K562 (cell line): Measurements from ENCODE around the gene CCNQ. TPM values are rescaled to one million over a fixed set of nuclear protein-coding genes. Genes with fewer than 3 reads are reported as not detected.

Experiments
- ATAC-seq: fragments of 200-7000 bp; cut with Tn5 transposase; 3 replicates; pipeline ENCODE4 v1.9.1; 2020; ENCODE audit warnings: moderate library complexity
- BruUV-seq: library from RNA; stranded (reverse); fragments of 400-500 nt; replicated peaks from 2 replicates; lab custom pipeline; 2021; lab: Mats Ljungman, UMichigan
- CTCF ChIA-PET: fragments of 300-600 bp; formaldehyde crosslinking; extraction: SDS; loops from one replicate; lab custom pipeline; 2021; ENCODE audit warnings: low intra/inter-chr PET ratio; lab: Yijun Ruan, JAX
- POLR2A ChIA-PET: fragments of 300-600, 350-650 bp; sonication (Branson Sonifier 250); formaldehyde crosslinking; extraction: SDS; loops from one replicate; lab custom pipeline; 2021; ENCODE audit warnings: antibody characterized with exemption, inconsistent platforms; lab: Yijun Ruan, JAX
- DNase-seq, 4 experiments: peaks; one replicate each; pipeline versions ENCODE4 v3.0.0 to v3.0.0-alpha.2; 2011 to 2018; ENCODE audit warnings: low spot score in 3 of 4, mixed read lengths in 3 of 4; ENCODE audit errors: extremely low read depth in 1 of 4
- FAIRE-seq: peaks from 2 replicates; lab custom pipeline; 2011; peaks lifted over from hg19 to GRCh38; lab: Jason Lieb, UNC
- H2AFZ ChIP-seq: 2 replicates; pipeline ENCODE4 v1.6.0; 2011; ENCODE audit warnings: low read depth, low read length, control low read depth, inconsistent platforms
- H3K27ac ChIP-seq: fragments of 200-600 bp; 3 replicates; pipeline ENCODE4 v1.8.0; 2011; ENCODE audit warnings: low read depth, mild to moderate bottlenecking, control low read depth, inconsistent platforms, low read length, moderate library complexity, mixed read lengths; ENCODE audit errors: extremely low read depth
- H3K27me3 ChIP-seq, 2 experiments: fragments of 300-600 bp in 1 of 2; 2 replicates in 1 of 2; 3 replicates in 1 of 2; pipeline versions ENCODE4 v1.6.0 to v1.8.0; 2011; ENCODE audit warnings: inconsistent platforms in 2 of 2, low read length in 2 of 2, mild to moderate bottlenecking in 1 of 2, mixed read lengths in 1 of 2, moderate library complexity in 1 of 2; ENCODE audit not compliant: control insufficient read depth in 2 of 2, insufficient read depth in 2 of 2
- H3K36me3 ChIP-seq: fragments of 300-600 bp; 3 replicates; pipeline ENCODE4 v1.8.0; 2011; ENCODE audit warnings: mild to moderate bottlenecking, low read length, inconsistent platforms; ENCODE audit not compliant: control insufficient read depth, insufficient read depth
- H3K4me1 ChIP-seq, 2 experiments: fragments of 200-600 bp in 1 of 2; replicated peaks in 1 of 2; 2 replicates in 1 of 2; 3 replicates in 1 of 2; pipeline versions ENCODE4 v1.5.1 to v1.8.0; 2011; ENCODE audit warnings: inconsistent platforms in 2 of 2, low read length in 2 of 2, mild to moderate bottlenecking in 1 of 2, mixed read lengths in 1 of 2, moderate library complexity in 1 of 2; ENCODE audit not compliant: control insufficient read depth in 2 of 2, insufficient read depth in 2 of 2
- H3K4me2 ChIP-seq: 2 replicates; pipeline ENCODE4 v1.6.1; 2011; ENCODE audit warnings: low read length, control low read depth, inconsistent platforms, mixed read lengths; ENCODE audit not compliant: insufficient read depth
- H3K4me3 ChIP-seq: fragments of 200-600 bp; sonication (generic), shearing (Covaris generic); 2 replicates; pipeline ENCODE4 v1.5.1; 2016; ENCODE audit warnings: control low read depth, inconsistent platforms
- H3K79me2 ChIP-seq: fragments of 200-600 bp; 3 replicates; pipeline ENCODE4 v1.8.0; 2011; ENCODE audit warnings: low read length, inconsistent platforms; ENCODE audit not compliant: control insufficient read depth, insufficient read depth
- H3K9ac ChIP-seq, 2 experiments: 2 replicates each; pipeline versions ENCODE4 v1.6.0 to v1.6.1; 2011; ENCODE audit warnings: low read depth in 2 of 2, low read length in 2 of 2, control low read depth in 1 of 2, inconsistent platforms in 1 of 2, mild to moderate bottlenecking in 1 of 2, mixed read lengths in 1 of 2; ENCODE audit not compliant: insufficient read depth in 1 of 2
- H3K9me1 ChIP-seq: one replicate; pipeline ENCODE4 v1.6.0; 2011; ENCODE audit warnings: inconsistent platforms, mild to moderate bottlenecking, low read length, moderate library complexity; ENCODE audit not compliant: control insufficient read depth, insufficient read depth
- H3K9me3 ChIP-seq: replicated peaks from 2 replicates; pipeline ENCODE4 v1.5.1; 2011; ENCODE audit warnings: low read depth, low read length, inconsistent platforms; ENCODE audit not compliant: control insufficient read depth, insufficient read depth
- H4K20me1 ChIP-seq: replicated peaks from 2 replicates; pipeline ENCODE4 v1.6.1; 2011; ENCODE audit warnings: low read length, inconsistent platforms, mixed read lengths; ENCODE audit not compliant: control insufficient read depth, insufficient read depth
- ETS2 ChIP-seq: IDR thresholded peaks from 2 replicates; pipeline ENCODE4 v1.6.1; 2016; ENCODE audit warnings: borderline replicate concordance, missing genetic modification characterization, mild to moderate bottlenecking, moderate library complexity, missing compliant biosample characterization; ENCODE audit not compliant: poor library complexity, severe bottlenecking
- HDAC3 ChIP-seq: fragments of 450-650 bp; IDR thresholded peaks from 2 replicates; pipeline ENCODE4 v1.6.1; 2018; ENCODE audit warnings: borderline replicate concordance, mild to moderate bottlenecking, moderate library complexity; ENCODE audit not compliant: partially characterized antibody
- NR1H2 ChIP-seq: sonication (generic); formaldehyde crosslinking; IDR thresholded peaks from 2 replicates; pipeline ENCODE4 v1.4.0; 2020; ENCODE audit warnings: mild to moderate bottlenecking, missing genetic modification reagents
- ZNF184 ChIP-seq: sonication (generic); formaldehyde crosslinking; IDR thresholded peaks from 2 replicates; pipeline ENCODE4 v1.5.0; 2020; ENCODE audit warnings: missing genetic modification reagents
- whole genome bisulfite sequencing: fragments of 100-300 bp; shearing (Covaris generic); methylation state at CpG from one replicate; pipeline ENCODE4 v1.1.6; 2016; ENCODE audit warnings: low coverage, mixed read lengths; ENCODE audit not compliant: insufficient coverage; ENCODE audit errors: missing lambda C conversion rate; 5-methylcytosine and 5-hydroxymethylcytosine counted together
- in situ Hi-C: fragments of 300-500 bp; cut with MboI; formaldehyde crosslinking; loops from 4 replicates; pipeline ENCODE4 v1.15.0; 2018; ENCODE audit warnings: inconsistent platforms, mixed read lengths
- intact Hi-C: fragments of 100-400 bp; cut with micrococcal nuclease; formaldehyde crosslinking; loops from 2 replicates; pipeline ENCODE4 v1.14.2; 2022
- polyA plus RNA-seq, 8 experiments: library from polyadenylated mRNA; depleted of rRNA in 4 of 8; stranded (reverse) in 5 of 8; unstranded in 3 of 8; fragments of >200 nt; fragmentation: Nextera tagmentation in 2 of 8; fragmentation: Illumina TruSeq in 1 of 8; extraction: Ambion mirVana in 2 of 8; extraction: Trizol in 1 of 8; gene quantifications; 2 replicates each; pipeline versions ENCODE4 v1.2.1 to v1.2.3, GENCODE V29; 2011 to 2014; ENCODE audit warnings: inconsistent platforms in 1 of 8, missing spikeins in 1 of 8
- total RNA-seq, 7 experiments: library from RNA; depleted of rRNA in 6 of 7; stranded (reverse); fragments of >200 nt in 6 of 7; fragmentation: Illumina TruSeq in 2 of 7; extraction: Trizol in 2 of 7; gene quantifications; 2 replicates each; pipeline versions ENCODE4 v1.2.1 to v1.2.3, GENCODE V29; 2011 to 2021; ENCODE audit warnings: low replicate concordance in 1 of 7
- TF ChIP-seq, protein P1 (sequence below): fragments of 450-650 bp; IDR thresholded peaks from 2 replicates; pipeline ENCODE4 v1.6.1; 2016; ENCODE audit warnings: low read depth
- TF ChIP-seq, protein P2 (sequence below): sonication (generic); formaldehyde crosslinking; IDR thresholded peaks from 2 replicates; pipeline ENCODE4 v1.8.1; 2023; ENCODE audit warnings: mild to moderate bottlenecking, missing genetic modification reagents

The CCNQ gene
- total and polyA plus RNA-seq, 9 of the 15 experiments (the other 6 are each of a cell fraction or from before 2014, with no cell fraction given) = 0.92 to 53.8 (median 25.3) TPM

DNA sequence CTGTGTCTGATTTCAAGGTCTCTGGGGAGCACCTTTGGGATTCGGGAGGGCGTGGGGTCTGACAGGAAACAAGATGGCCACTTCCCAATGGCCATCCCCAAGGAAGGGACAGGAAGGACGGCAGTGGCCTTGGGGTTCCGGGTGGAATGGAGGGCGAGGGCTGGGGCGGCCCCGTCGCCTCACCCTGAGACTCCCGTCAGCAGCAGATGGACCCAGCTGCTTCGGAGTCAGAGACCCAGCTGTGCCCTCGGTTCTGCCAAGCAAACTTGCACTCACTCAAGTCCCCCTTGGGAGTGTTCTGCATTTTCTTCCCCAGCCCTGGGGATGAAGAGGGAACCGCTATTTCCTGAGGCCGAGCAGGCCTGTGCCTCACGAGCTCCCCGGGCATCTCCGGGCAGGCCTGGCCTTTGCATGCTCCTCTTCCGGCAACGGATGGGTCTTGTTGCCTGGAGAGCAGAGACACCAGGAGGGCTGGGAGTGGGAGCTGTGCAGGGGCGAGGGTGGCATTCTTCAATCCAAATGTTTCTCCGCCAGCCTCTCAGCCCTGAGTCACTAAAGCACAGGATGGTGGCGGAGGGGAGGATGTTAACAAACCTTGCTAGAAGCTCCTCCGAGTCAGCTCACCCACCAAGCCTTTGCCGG lies 41.2 kb upstream of the CCNQ start:
- POLR2A ChIA-PET = interaction anchor here (0.6 to 0.7 kb wide), 2 partner anchors 45 to 46 kb away, joined by 3 read pairs; no protein-coding TSS in a partner anchor
- no peak for FAIRE-seq

More for the DNA sequence above, 41.2 kb upstream of the CCNQ start:
- intact Hi-C loops = no loop called here
- no peaks in the 10 kb centered on the region for H3K79me2 ChIP-seq
- BruUV-seq = no TSS peak
- no peak for TF ChIP-seq NR1H2 (CRISPR knock-in tag)
- TF ChIP-seq, protein P1, sequence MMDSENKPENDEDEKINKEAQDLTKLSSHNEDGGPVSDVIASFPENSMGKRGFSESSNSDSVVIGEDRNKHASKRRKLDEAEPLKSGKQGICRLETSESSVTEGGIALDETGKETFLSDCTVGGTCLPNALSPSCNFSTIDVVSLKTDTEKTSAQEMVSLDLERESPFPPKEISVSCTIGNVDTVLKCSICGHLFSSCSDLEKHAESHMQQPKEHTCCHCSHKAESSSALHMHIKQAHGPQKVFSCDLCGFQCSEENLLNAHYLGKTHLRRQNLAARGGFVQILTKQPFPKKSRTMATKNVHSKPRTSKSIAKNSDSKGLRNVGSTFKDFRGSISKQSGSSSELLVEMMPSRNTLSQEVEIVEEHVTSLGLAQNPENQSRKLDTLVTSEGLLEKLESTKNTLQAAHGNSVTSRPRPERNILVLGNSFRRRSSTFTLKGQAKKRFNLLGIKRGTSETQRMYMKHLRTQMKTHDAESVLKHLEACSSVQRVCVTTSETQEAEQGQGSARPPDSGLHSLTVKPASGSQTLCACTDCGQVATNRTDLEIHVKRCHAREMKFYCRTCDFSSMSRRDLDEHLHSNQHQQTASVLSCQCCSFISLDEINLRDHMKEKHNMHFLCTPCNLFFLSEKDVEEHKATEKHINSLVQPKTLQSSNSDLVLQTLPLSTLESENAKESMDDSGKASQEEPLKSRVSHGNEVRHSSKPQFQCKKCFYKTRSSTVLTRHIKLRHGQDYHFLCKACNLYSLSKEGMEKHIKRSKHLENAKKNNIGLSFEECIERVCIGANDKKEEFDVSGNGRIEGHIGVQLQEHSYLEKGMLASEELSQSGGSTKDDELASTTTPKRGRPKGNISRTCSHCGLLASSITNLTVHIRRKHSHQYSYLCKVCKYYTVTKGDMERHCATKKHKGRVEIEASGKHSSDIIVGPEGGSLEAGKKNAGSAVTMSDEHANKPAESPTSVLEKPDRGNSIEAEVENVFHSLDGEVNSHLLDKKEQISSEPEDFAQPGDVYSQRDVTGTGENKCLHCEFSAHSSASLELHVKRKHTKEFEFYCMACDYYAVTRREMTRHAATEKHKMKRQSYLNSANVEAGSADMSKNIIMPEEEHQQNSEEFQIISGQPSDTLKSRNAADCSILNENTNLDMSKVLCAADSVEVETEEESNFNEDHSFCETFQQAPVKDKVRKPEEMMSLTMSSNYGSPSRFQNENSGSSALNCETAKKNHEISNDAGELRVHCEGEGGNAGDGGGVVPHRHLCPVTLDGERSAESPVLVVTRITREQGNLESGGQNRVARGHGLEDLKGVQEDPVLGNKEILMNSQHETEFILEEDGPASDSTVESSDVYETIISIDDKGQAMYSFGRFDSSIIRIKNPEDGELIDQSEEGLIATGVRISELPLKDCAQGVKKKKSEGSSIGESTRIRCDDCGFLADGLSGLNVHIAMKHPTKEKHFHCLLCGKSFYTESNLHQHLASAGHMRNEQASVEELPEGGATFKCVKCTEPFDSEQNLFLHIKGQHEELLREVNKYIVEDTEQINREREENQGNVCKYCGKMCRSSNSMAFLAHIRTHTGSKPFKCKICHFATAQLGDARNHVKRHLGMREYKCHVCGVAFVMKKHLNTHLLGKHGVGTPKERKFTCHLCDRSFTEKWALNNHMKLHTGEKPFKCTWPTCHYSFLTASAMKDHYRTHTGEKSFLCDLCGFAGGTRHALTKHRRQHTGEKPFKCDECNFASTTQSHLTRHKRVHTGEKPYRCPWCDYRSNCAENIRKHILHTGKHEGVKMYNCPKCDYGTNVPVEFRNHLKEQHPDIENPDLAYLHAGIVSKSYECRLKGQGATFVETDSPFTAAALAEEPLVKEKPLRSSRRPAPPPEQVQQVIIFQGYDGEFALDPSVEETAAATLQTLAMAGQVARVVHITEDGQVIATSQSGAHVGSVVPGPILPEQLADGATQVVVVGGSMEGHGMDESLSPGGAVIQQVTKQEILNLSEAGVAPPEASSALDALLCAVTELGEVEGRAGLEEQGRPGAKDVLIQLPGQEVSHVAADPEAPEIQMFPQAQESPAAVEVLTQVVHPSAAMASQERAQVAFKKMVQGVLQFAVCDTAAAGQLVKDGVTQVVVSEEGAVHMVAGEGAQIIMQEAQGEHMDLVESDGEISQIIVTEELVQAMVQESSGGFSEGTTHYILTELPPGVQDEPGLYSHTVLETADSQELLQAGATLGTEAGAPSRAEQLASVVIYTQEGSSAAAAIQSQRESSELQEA = no peak
- TF ChIP-seq HDAC3 = no peak
- no peak for TF ChIP-seq ETS2
- TF ChIP-seq ZNF184 (CRISPR knock-in tag) = no peak
- TF ChIP-seq, protein P2, sequence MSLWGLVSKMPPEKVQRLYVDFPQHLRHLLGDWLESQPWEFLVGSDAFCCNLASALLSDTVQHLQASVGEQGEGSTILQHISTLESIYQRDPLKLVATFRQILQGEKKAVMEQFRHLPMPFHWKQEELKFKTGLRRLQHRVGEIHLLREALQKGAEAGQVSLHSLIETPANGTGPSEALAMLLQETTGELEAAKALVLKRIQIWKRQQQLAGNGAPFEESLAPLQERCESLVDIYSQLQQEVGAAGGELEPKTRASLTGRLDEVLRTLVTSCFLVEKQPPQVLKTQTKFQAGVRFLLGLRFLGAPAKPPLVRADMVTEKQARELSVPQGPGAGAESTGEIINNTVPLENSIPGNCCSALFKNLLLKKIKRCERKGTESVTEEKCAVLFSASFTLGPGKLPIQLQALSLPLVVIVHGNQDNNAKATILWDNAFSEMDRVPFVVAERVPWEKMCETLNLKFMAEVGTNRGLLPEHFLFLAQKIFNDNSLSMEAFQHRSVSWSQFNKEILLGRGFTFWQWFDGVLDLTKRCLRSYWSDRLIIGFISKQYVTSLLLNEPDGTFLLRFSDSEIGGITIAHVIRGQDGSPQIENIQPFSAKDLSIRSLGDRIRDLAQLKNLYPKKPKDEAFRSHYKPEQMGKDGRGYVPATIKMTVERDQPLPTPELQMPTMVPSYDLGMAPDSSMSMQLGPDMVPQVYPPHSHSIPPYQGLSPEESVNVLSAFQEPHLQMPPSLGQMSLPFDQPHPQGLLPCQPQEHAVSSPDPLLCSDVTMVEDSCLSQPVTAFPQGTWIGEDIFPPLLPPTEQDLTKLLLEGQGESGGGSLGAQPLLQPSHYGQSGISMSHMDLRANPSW = no peak
- TF ChIP-seq, all 486 proteins: peak for 0
- Histone ChIP-seq H3K27ac (no peak overlapping the region), H3K9ac (no peak overlapping the region), H3K27me3 (peaks cover 0 to 34% of the 10 kb centered on the region in 2 experiments; a peak in 3 of 5 replicates), H3K4me2 (no peak overlapping the region), H4K20me1 (no peaks in the 10 kb centered on the region), H3K4me1 (peaks cover 2 to 72% of the 10 kb centered on the region in 2 experiments; a peak in 3 of 5 replicates), H2AFZ (no peak overlapping the region), H3K36me3 (no peaks in the 10 kb centered on the region), H3K9me3 (no peaks in the 10 kb centered on the region), H3K4me3 (no peak overlapping the region), H3K9me1 (no peaks in the 10 kb centered on the region)
- in situ Hi-C loops = no loop called here
- 27% methylated on average over 15 of the region's 23 CpGs for WGBS
- DNase-seq (peak in 1 of 4 experiments; percentile 3), ATAC-seq (no peak)
- CTCF ChIA-PET = no interaction called here
